Activated CD4-positive, alpha-beta T cell treated with anti-CD3 and anti-CD28 coated beads, Interleukin-2, amount 50 U/mL, for 4 hours (primary cell): ENCODE data around the gene PTCH2.

Experiments used
- DNase-seq, 2 experiments: peaks; one replicate each; pipeline ENCODE4 v3.0.0-alpha.2; 2020

The PTCH2 gene, protein sequence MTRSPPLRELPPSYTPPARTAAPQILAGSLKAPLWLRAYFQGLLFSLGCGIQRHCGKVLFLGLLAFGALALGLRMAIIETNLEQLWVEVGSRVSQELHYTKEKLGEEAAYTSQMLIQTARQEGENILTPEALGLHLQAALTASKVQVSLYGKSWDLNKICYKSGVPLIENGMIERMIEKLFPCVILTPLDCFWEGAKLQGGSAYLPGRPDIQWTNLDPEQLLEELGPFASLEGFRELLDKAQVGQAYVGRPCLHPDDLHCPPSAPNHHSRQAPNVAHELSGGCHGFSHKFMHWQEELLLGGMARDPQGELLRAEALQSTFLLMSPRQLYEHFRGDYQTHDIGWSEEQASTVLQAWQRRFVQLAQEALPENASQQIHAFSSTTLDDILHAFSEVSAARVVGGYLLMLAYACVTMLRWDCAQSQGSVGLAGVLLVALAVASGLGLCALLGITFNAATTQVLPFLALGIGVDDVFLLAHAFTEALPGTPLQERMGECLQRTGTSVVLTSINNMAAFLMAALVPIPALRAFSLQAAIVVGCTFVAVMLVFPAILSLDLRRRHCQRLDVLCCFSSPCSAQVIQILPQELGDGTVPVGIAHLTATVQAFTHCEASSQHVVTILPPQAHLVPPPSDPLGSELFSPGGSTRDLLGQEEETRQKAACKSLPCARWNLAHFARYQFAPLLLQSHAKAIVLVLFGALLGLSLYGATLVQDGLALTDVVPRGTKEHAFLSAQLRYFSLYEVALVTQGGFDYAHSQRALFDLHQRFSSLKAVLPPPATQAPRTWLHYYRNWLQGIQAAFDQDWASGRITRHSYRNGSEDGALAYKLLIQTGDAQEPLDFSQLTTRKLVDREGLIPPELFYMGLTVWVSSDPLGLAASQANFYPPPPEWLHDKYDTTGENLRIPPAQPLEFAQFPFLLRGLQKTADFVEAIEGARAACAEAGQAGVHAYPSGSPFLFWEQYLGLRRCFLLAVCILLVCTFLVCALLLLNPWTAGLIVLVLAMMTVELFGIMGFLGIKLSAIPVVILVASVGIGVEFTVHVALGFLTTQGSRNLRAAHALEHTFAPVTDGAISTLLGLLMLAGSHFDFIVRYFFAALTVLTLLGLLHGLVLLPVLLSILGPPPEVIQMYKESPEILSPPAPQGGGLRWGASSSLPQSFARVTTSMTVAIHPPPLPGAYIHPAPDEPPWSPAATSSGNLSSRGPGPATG

DNA sequence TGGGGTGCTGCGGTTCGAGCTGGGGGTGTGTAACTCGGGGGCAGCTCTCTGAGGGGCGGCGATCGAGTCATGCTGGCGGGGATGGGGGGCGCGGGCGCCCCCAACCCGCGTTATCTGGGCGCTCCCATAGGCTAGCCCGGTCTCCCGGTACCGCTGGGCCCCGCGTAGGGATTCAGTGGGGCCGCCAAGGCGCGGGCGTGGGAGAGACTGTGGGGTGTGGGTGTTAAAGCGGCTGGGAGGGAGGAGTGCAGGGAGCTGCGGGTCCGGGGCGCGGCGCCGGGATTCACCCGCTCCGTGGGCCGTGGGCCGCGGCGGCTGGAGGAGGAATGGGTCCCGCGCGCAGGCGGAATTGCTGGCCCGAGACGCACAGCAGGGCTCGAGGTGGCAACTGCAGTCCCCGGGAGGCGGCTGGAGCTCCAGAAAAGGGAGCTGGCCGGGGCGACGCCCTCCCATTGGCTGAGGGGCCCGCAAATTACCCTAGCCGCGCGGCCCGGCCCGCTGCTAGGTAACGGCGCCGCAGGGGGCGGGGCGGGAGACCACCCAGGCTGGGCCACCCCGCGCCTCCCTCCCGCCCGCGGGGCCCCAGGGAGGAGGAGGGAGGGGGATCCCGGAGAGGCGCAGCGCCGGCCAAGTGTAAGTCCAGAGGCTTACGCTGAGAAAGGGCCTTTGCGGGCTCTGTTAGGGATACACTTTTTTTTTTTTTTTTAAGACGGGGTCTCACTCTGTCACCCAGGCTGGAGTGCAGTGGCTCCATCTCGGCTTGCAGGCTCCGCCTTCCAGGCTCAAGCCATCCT lies at the start of gene PTCH2:
TSS of gene PTCH2 (minus strand) at position 392 of the 794 bp plus-strand sequence. CDS start at position 71, 321 bp downstream.
- DNase-seq: no peak

DNA sequence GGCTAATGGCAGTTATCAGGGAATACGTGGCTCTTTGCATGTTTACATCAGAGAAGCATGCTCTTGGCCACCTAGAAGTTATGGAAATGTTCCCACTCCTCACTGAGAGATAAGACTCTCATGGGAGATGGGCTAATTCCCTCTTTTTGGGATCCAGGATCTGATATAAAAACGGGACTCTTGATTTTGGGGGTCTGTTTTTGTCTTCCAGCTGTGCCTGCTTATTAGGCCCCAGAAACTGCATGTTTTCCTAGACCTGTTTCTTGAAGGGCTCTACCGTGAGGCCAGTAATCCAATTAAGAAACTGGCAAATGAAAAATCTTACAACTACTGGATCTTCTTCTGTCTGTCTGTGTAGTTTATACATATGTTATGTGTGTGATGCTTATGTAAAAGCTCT lies 47.0 kb upstream of the PTCH2 start:
- DNase-seq: no peak

DNA sequence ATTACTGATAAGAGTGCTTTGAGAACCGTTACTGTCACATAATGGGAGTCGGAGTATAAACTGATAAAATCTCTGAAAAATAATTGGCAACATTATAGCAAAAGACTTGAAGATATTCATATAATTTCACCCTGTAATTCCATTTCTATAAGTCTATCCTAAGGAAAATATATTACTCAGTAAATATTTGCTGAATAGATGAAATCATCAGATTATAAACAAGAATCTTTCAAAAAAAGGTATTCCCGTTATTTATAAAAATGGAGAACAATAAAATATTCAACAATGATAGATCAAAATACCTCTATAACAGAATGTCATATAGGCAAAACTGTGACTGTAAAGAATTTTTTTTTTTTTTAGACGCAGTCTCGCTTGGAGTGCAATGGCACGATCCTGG lies 42.4 kb upstream of the PTCH2 start:
- no peak for DNase-seq

DNA sequence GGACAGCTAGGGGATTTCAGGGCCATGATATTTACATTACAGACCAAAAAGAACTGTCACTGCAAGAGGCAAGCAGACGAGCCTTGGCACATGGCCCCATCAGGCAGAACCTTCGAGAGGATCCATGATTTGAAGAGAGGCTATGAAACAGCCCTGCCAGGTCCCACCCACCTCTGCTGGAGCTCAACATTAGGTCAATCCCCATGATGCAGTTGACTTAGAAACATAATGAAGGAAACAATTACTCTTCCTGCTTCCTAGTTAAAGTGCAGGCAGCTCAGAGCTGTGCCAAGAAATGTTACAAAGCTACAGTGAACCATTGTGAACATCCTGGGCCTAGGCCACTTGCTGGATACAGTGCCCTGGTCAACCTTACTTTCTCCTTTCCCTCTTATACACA lies 41.7 kb upstream of the PTCH2 start:
- DNase-seq: no peak

DNA sequence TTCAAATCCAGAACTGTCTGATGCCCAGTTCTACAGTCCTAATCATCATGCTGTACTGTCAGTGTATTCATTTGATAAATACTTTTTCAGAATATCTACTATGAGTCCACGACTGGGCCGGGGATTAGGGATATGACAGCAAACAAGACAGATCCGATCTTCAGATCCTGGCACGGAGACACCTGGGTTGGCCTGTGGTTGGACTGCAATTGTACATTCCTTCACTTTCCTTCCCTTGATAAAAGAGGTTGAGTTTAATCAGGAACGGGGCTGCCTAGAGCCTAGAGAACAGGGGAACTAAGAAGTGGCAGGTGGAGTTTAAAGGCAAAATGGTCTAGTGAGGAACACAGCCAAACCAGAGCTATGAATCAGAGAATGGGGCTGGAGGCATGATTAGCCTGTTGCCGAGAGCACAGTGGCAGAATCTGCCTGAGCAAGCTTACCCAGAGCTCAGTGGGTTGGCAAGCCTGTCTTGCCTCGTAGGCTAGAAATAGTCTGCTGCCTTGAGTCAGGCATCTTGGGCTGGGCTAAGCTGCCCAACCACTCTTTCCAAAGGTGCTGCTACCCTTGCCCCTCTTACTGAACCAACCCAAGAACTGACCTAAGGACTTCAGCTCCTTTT lies 38.1 kb upstream of the PTCH2 start:
- no peak for DNase-seq

DNA sequence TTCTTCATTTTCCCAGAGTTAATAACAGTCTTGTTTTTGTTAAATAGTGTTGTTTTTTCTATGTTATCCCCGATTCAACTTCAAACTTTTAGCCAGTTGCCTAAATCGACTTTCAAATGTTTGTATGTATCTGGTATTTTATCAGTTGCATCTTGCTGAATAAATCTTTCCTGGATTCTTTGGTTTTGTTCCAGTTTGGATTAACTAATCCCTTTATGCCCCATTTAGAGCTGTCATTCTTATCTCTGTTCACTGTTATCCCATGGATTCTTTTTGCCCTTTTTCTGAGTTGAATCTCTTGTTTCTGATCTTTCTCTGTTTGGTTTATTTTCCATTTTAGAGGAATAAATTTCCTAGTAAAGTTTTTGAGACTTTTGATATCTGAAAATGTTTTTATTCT lies 31.1 kb upstream of the PTCH2 start:
- no peak for DNase-seq

DNA sequence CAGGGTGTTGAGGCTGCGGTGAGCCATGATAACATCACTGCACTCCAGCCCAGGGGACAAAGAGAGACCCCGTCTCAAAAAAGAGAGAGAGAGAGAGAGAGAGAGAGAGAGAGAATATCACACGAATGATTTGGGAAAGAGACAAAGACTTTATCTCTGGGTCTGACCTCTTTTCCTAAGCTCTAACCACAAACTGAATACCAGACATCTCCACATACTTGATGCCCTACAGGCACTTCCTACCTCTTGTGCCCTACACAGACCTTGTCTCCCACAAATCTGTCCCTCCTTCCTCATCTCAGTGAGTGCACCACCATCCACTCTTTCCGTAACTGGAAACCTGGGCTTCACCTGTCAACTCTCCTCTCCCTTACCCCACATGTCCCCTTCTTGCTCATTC lies 27.0 kb upstream of the PTCH2 start:
- no peak for DNase-seq

DNA sequence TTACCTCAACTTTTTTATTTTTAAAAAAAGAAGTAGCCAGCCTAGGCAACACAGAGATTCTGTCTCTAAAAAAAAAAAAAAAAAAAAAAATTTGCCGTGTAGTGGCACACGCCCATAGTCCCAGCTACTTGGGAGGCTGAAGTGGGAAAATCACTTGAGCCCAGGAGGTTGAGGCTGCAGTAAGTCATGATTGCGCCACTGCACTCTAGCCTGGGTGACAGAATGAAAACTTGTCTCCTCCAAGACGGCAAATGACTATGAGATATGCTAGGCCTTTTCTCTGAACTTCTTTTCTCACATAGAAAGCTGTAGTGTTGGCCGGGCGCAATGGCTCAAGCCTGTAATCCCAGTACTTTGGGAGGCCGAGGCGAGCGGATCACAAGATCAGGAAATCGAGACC lies 24.7 kb upstream of the PTCH2 start:
- DNase-seq: no peak

DNA sequence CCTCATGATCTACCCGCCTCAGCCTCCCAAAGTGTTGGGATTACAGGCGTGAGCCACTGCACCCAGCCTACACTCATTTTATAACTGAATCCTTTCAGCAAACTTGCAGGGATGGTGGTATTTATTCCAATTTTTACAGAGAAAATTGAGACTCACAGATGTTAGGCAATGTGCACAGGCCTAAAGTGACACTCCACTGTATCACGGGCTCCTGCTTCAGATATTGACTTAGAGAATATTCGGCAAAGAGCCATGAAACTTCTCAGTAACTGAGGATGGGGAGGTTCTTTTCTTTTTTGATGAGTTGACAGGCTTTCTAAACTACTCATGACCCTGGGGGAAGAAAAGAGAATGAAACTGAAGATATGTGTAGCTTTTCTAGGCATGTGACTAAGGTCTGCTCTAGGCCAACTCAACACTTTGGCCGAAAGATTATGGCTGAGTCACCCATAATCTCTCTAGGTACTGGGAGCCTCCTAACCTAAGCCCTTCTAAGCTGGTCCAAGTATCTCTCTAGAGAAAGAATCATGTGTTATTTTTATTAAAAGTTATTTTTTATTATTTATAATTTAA lies 19.9 kb upstream of the PTCH2 start:
- DNase-seq: no peak

DNA sequence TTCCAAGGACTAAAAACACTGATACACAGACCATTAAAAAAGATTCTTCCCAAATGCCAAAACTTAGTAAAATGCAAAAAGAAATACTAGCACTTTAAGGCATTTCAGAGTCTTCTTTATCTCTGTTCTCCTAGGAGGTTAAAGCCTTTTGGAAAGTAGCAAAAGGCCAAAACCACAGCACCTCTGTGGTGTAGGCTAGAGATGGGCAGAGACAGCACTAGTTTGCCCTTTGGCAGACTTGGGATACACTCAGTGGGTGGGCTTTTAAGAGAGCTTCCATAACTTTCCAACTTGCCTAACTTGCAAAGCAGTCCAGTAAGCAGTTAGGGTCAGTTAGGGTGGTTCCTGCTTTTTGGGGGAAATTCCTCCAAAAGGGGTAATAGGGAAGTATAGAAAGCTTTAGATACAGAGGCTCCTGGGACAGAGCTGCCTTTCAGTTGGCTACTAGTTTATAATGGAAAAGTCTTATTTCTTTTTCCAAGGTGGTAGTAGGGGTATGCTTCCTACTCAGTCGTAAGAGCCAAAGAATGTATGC lies 17.9 kb upstream of the PTCH2 start:
- DNase-seq: no peak

DNA sequence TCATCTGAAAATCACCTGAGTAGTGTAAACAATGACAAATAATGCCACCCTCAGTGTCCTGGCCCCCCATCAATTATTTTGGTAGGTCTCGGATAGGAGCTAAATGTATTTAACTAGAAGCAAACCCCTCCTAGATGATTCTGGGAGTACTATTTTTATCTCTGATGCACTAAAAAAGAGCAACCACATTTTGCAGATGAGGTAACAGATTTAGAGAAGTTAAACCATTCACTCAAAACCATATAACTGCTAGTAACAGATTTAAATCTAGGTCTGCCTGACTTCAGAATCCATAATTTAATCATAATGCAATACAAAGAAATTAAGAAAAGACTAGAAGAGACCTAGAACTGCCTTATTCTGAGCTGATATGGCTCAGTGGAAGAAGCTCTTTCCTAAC lies 17.3 kb upstream of the PTCH2 start:
- no peak for DNase-seq

DNA sequence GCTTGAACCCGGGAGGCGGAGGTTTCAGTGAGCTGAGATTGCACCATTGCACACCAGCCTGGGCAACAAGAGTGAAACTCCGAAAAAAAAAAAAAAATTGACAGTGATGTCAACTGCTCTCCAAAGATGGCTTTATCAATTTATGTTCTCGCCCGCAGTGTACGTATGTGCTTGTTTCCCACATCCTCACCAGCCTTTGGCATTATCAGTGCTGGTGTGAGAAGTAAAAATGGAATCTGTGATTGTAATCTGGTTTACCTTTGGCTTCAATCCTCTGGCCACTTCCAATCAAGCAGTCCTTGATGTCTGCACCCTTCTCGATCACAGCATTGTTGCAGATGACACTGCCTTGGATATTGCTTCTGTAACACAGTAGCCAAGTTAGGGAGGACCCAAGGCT lies 14.4 kb upstream of the PTCH2 start:
- no peak for DNase-seq

DNA sequence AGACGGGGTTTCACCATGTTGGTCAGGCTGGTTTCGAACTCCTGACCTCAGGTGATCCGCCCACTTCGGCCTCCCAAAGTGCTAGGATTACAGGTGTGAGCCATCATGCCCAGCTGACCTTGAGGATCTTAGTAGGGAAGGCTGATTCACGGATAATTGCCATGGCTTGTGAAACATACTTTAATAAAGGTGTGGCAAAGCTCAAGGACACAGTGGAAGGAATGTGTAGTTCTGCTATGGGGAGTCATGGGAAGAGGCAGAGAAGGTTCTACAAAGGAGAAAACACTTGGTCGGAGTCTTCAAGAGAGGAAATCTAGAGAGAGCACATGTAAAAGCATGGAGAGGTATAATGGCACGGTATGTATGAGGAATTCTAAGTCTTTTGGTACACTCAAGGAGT lies 12.7 kb upstream of the PTCH2 start:
- no peak for DNase-seq

DNA sequence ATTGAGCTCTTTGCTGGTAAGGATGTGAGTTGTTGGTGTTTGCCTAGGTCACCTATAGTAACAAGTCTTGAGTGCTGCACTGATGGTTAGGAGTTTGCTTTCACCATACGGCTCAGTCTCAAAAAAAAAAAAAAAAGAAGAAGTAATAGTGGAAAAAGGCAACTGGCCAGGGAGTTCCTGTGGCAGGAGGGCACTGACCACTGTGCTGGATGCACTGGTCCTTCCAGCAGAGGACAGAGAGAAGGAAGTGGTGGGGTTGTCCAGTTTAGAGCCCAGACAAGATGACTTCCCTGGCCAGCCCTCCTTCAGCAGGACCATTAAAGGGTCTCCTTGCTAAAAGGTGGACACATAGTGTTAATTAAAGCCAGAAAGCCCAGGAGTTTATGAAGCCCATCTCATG lies 11.9 kb upstream of the PTCH2 start:
- no peak for DNase-seq

DNA sequence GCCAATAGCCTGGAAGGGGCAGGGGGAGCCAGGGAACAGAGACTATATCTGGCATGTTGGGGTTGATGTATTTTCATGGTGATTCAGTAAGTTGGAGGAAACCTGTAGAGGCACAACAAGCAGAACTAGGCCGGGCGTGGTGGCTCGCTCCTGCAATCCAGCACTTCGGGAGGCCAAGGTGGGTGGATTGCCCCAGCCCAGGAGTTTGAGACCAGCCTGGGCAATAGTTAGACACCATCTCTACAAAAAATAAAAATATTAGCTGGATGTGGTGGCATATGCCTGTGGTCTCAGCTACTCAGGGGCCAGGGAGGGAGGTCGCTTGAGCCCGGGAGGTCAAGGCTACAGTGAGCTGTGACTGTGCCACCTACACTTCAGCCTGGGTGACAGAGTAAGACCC lies 10.1 kb upstream of the PTCH2 start:
- DNase-seq: no peak

DNA sequence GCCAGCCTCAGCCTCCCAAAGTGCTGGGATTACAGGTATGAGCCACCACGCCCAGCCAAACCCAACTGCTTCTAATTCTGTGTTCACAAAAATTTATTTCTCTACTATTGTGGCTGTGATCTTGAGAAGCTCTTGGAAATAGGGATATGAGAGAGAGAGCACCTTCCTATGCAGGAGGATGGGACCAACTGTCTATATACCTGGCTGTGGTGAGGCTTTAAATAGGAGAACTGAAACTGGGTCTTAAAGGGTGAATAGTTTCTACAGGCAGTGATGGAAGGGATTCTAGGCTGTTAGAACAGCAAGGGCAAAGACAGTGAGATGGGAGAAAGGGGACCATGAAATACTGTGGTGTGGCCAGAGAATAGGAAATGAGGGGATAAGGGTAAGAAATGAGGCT lies 8.3 kb upstream of the PTCH2 start:
- DNase-seq: no peak

DNA sequence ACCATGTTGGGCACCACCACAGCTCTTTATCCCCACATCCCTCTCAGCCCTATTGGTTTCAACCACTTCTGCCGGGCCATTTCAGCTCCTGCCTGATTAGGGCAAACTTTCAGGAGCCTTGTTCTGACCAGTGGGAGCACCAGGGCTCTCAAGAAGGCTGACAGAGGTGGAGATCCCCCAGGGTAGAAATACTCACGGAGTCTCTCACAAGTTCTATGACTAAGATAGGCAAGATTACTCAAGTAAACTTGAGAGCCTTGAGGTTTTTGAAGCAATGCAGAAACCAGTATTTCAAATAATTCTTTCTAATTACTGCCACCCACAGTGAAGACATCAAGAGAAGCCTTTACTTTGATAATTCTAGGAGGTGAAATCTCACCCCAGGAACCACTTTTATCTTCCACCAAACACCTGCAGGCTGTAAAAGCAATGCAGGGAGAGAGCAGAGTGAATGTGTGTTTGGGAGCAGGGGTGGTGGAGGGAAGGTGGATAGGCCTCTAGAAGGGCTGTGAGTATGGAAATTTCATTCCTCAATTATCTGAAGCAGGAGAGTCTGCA lies 6.6 kb upstream of the PTCH2 start:
- DNase-seq: no peak

DNA sequence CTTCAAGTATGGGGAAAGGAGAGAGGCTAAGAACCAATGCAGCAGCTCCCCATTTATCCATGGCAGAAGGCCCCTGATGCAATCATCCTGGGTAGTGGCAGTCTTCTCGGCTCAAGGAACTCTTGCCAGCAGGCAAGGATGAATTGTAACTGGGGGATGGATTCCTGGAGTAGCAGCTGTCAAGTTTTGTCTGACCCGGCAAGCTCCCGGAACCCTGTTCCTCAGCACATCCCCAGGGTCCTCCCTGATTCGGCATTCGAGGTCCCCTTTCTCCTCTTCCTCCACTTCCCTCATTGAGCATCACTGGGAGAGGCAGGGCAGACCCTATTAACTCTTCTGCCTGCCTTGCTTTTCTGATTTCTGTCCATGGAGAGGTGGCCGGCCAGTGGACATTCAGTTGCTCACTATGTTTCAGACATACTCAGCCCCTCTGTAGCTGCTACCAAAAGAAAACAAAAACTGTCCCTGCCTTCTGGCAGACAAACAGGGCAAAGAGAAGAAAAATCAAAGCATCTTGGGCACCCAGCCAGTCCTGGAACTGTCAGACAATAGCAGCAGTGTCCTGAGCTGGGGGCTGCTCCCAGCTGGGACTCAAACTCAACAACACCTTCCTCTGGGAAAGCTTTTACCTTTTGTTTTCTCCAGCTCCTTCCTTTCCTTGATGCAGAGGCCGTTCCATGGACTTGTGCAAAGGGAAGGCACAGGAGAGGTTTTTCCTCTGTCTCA lies 5.6 kb upstream of the PTCH2 start:
- DNase-seq: no peak

DNA sequence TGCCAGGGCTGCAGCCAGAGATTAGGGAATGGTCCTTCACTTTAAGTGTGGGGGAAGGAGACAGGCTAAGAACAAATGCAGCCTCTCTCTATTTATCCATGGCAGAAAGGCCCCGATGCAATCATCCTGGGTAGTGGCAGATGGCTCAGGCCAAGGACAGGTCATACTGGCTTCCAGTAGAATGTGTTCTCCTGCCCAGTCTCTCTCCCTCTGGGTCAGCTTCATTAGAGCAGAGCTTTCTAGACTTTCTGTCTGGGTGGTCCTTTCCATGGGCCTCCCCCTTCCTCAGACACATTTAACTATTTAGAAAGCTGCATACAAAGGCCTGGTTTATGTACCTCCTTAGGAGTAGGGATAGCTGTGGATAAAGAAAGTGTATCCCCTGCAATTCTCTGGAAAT lies 4.8 kb upstream of the PTCH2 start:
- no peak for DNase-seq

DNA sequence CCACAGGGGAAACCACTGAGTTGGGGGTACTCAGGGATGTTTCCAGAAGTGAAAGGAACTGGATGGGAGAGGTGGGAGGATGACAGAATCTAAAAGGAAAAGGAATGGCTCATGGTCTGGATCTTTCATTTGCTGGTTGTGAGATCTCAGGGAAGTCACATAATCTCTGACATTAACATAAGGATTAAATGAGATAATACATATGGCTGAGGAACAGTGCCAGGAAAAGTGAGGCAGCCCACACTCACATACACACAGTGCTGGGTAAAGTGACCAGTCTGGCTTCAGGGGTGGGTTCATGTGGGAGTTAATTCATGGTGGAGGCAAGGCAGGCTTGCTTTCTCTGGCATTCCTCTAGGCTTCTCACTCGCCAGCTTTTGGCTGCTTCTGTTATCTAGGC lies 3.9 kb upstream of the PTCH2 start:
- DNase-seq: no peak

DNA sequence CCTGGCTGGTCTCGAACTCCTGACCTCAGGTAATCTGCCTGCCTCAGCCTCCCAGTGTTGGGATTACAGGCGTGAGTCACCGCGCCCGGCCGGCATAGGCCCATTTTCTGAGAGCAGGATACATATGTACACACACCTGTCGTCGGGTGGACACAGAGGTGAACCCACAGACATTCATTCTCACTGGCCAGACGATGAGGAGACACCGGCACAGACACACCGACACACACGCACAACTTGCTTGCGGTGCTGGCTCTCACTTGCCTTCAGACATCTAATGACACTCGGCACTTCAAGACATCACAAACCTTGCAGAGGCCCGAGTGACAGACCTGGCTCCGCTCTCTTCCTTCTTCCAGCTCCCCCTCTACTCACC lies 579 bp downstream of the PTCH2 start:
- no peak for DNase-seq
